Subcutaneous adipose tissue (tissue), 4 donors: ENCODE results near the gene CAVIN1. TPM values are rescaled to one million over a fixed set of nuclear protein-coding genes. Genes with fewer than 3 reads are reported as not detected.

Experiments used
- CTCF ChIP-seq: fragments of 450-650 bp; IDR thresholded peaks from one replicate; pipeline ENCODE4 v1.5.1; 2016; ENCODE audit warnings: low read depth, mild to moderate bottlenecking, control low read depth, antibody characterized with exemption, moderate library complexity
- total RNA-seq, 4 donors: library from RNA; depleted of rRNA; stranded (reverse); fragments of >200 nt; gene quantifications; one replicate each; pipeline ENCODE4 v1.1.0, GENCODE V29; 2016

The CAVIN1 gene
- total RNA-seq, 4 donors from 2014 or later: 307 to 781 (median 518) TPM

GRCh38 chr17:42404326-42405055 lies 18.6 kb downstream of the CAVIN1 start:
- TF ChIP-seq CTCF: no peak

- TF ChIP-seq CTCF: no peak
Measured at GRCh38 chr17:42403150-42403549, 19.9 kb downstream of the CAVIN1 start.

DNA sequence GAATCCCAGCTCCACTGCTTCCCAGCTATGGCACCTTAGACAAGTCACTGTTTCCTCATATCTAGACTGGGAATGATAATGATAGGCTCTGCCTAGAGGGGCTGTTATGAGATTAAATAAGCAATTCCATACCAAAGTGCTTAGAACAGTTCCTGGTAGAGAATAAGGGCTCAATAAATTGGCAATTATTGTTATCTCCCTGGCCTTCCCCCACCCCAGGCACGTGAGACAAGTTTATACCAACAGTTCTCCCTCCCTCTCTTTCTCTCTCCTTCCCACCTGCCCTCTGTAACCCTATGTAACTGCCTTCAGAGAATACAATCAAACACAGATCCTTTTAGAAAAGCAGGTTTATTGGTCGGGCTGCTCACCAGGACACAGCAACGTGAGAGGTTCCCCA lies 20.9 kb downstream of the CAVIN1 start:
- no peak for TF ChIP-seq CTCF

- no peak for TF ChIP-seq CTCF
Measured at GRCh38 chr17:42399948-42400843, 22.9 kb downstream of the CAVIN1 start.

DNA sequence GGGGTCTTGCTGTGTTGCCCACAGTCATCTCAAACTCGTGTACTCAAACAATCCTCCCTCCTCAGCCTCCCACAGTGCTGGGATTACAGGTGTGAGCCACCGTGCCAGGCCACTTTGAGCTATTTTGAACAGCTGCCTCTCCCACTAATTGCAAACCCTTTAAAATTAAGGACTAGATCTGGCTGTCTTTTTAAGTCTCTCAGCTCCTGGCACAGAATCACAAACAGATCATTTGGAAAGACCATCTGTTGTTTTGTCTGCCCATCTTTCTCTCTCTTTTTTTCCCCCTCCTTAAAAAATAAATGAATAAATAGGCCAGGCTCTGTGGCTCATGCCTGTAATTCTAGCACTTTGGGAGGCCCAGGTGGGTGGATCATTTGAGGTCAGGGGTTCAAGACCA lies 23.9 kb downstream of the CAVIN1 start:
- no peak for TF ChIP-seq CTCF

DNA sequence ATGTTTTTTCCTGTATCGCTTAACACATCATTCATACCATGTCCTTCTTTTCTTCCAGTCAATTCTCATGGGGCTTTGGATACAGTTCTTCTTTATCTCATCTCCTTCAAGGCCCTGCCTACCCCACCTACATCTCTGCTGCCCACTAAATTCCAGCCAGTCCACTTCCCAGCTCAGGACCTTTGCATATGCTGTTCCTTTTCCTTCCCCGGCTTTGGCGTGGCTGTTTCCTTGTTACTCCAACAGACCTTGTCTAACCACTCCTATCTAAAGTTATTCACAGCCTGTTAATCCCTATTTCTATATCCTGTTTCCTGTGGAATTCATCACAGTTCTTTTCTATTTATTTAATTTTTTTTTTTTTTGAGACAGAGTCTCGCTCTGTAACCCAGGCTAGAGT lies 28.2 kb downstream of the CAVIN1 start:
- no peak for TF ChIP-seq CTCF

DNA sequence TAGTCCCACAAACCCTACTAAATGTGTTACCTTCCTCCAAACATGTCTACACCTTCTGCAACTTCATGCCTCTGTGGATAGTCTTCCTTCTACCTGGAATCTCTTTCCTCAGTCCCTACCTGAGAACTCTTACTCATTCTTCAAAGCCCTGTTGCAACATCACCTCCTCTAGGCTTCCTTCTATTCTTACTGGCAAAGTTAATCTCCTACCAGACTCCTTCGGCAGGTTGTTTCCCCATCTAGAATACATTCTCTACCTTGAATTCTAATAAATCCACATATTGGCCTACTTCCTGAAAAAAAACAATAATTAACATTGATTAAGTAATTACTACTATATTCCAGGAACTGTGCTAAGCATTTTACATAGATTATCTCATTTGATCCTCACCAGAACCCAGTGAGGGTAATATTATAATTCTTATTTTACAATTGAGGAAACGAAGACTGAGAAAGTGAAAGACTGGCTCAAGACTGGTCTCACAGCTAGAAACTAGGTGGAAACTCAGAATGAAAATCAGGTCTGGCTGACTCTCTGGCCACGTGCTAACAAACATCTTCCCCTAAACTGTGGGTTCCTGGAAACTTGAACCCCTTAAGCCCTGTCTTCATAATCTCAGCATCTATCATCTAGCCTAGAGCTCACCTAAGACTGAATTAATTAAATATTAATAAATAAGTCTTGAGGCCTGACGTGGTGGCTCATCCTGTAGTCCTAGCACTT lies 30.2 kb downstream of the CAVIN1 start:
- TF ChIP-seq CTCF: no peak
